Measurements from ENCODE around the gene CECR2.

DNA sequence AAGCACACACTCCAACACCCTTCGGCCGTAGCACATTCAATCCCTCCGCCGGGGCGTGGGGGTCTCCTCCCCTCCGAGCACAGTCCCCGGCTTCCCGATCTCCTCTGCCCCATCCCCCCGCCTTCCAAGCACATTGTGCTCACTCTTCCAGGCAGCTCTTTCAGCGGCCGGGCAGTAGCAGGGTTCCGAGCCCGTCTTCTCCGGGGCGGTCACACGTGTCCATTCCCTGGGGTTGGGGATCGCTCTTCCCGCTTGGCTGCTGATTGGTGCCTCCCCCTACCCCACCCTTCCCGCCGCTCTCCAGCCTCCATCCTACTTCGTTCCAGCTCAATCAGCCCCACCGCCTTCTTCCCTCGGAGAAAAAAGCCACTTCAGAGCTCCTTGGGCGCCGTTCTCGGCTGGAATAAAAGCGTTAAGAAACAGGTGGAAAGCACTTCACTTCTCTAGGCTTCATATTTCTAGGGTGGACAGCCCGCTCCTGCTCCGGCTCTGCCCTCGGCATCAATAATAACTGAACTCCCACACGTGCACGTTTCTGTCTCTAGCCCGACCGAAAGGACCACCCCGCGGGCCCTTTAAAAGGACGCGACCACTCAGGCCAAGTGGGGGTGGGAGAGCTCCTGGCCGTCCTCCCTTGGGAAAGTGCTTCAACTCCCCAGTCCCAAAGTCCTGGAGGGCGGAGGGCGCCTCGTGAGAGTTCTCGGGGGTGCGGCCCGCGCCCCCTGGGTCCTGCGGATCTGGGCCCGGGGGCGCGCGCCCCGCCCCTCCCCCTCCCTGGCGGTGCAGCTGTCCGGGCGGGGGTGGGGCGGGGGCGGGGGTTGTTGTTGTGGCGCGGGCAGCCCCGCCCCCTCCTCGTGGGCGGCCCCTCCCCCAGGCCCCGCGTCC, 464 bp upstream of the CECR2 start:
- TF ChIP-seq, protein P1, sequence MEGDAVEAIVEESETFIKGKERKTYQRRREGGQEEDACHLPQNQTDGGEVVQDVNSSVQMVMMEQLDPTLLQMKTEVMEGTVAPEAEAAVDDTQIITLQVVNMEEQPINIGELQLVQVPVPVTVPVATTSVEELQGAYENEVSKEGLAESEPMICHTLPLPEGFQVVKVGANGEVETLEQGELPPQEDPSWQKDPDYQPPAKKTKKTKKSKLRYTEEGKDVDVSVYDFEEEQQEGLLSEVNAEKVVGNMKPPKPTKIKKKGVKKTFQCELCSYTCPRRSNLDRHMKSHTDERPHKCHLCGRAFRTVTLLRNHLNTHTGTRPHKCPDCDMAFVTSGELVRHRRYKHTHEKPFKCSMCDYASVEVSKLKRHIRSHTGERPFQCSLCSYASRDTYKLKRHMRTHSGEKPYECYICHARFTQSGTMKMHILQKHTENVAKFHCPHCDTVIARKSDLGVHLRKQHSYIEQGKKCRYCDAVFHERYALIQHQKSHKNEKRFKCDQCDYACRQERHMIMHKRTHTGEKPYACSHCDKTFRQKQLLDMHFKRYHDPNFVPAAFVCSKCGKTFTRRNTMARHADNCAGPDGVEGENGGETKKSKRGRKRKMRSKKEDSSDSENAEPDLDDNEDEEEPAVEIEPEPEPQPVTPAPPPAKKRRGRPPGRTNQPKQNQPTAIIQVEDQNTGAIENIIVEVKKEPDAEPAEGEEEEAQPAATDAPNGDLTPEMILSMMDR (IDR thresholded peaks at IDR 0.05), result no peak
- TF ChIP-seq EZH2 (IDR thresholded peaks at IDR 0.05) (no peak), EZH2phosphoT487 (IDR thresholded peaks at IDR 0.05) (no peak)

Data from neural progenitor cell (in vitro differentiated cells).